Duodenal mucosa (tissue), 2 donors: ENCODE data around the gene RFFL.
"Not testable (repeated sequence)": the region's sequence is repeated elsewhere in the genome, so short reads cannot be mapped to it uniquely, and the experiment has no call there.

Source experiments
- H3K27ac ChIP-seq: one replicate; pipeline ENCODE4 v1.7.0; 2013; ENCODE audit warnings: low read depth, low read length
- H3K27me3 ChIP-seq, 2 donors: one replicate each; pipeline ENCODE4 v1.7.0; 2013; ENCODE audit warnings: low read length in 2 of 2, control low read depth in 1 of 2; ENCODE audit not compliant: insufficient read depth in 2 of 2, control insufficient read depth in 1 of 2
- H3K36me3 ChIP-seq, 2 donors: one replicate each; pipeline ENCODE4 v1.7.0; 2013; ENCODE audit warnings: low read length in 2 of 2, control low read depth in 1 of 2; ENCODE audit not compliant: insufficient read depth in 2 of 2, control insufficient read depth in 1 of 2
- H3K4me1 ChIP-seq, 2 donors: one replicate each; pipeline ENCODE4 v1.7.0; 2013; ENCODE audit warnings: low read length in 2 of 2, control low read depth in 1 of 2; ENCODE audit not compliant: insufficient read depth in 2 of 2, control insufficient read depth in 1 of 2
- H3K4me3 ChIP-seq, 2 donors: one replicate each; pipeline ENCODE4 v1.7.0; 2013; ENCODE audit warnings: low read length in 2 of 2, low read depth in 1 of 2
- H3K9ac ChIP-seq, 2 donors: one replicate each; pipeline ENCODE4 v1.7.0; 2013; ENCODE audit warnings: low read length in 2 of 2, low read depth in 1 of 2
- H3K9me3 ChIP-seq, 2 donors: one replicate each; pipeline ENCODE4 v1.7.0; 2013; ENCODE audit warnings: low read length in 2 of 2, control low read depth in 1 of 2; ENCODE audit not compliant: control insufficient read depth in 1 of 2

Gene RFFL, protein sequence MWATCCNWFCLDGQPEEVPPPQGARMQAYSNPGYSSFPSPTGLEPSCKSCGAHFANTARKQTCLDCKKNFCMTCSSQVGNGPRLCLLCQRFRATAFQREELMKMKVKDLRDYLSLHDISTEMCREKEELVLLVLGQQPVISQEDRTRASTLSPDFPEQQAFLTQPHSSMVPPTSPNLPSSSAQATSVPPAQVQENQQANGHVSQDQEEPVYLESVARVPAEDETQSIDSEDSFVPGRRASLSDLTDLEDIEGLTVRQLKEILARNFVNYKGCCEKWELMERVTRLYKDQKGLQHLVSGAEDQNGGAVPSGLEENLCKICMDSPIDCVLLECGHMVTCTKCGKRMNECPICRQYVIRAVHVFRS

DNA sequence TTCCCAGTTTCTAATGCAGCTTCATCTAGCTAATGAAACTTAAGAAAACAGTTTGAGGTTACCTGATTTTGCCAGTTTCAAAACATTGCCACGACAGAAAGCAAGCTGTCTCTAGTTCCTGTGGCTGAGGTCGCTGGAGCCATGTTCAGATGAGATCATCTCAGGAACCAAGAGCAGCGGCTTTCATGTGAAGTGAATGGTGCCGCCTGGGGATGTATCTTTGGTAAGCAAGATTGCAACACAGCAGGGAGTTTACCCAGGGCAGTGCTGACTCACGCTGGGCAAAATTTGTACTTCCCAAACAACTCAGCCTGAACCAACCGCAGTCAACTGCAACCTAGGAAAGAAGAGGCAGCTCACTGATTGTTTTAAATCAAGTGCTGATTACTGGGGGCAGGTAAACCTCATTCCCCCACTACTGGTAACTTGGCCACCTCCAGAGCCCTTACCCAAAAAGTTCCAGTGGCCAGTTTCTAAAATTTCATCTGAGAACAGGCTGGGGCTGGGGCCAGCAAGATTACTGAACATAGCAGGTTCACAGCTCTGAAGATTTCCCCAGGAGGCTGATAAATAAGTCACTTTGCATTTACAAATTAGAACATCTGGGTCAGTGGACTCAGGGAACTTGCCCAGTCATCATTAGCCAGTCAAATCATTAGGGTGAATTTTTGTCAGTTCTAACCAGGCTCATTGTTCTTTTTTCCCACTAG is at the start of gene RFFL:
Gene RFFL (minus strand): TSS at position 194 of the 710 bp plus-strand sequence. CDS start 37,154 bp downstream, outside the sequence.
- peak within 1 kb of the TSS; percentile 1 to 34 for H3K9ac ChIP-seq
- H3K27ac ChIP-seq, result peak within 1 kb of the TSS; percentile 54
- no peaks in the 10 kb centered on the region for H3K27me3 ChIP-seq
- peaks cover 6 to 8% of the 10 kb centered on the region in 2 donors for H3K36me3 ChIP-seq
- H3K9me3 ChIP-seq, result no peaks in the 10 kb centered on the region
- H3K4me3 ChIP-seq, result peak within 1 kb of the TSS in 1 of 2 donors; percentile 7
- H3K4me1 ChIP-seq, result peaks cover 18 to 41% of the 10 kb centered on the region in 2 donors

DNA sequence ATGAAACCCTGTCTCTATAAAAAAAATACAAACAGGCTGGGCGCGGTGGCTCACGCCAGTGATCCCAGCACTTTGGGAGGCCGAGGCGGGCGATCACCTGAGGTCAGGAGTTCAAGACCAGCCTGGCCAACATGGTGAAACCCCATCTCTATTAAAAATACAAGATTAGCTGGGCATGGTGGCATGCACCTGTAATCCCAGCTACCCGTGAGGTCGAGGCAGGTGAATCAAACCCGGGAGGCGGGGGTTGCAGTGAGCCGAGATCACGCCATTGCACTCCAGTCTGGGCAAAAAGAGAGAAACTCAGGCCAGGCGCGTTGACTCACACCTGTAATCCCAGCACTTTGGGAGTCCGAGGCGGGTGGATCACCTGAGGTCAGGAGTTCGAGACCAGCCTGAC is 47.3 kb upstream of the RFFL start:
- not testable (repeated sequence) for H3K9ac ChIP-seq, H3K4me1 ChIP-seq, H3K4me3 ChIP-seq, H3K9me3 ChIP-seq, H3K27me3 ChIP-seq, H3K27ac ChIP-seq
- peaks cover 8 to 16% of the 10 kb centered on the region in 2 donors for H3K36me3 ChIP-seq

DNA sequence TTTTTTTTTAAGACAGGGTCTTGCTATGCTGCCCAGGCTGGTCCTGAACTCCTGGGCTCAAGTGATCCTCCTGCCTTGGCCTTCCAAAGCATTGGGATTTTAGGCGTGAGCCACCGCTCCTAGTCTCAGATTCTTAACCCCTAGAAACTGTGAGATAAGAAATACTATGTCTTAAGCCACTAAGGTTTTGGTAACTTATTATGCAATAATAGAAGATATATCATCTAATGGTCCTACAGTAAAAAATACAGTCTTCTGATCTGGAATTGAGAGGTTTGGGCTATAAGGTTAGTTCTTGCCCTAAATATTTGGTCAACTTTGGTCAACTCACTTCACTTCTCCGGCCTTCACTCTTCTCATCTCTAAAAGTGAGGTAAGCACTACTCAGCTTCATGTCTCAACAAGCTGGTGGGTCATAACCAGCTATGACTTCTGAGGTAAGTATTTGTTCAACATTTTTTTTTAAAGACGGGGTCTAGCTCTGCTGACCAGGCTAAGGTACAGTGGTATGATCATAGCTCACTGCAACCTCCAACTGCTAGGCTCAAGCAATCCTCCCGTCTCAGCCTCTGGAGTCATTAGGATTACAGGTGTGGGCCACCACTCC is 41.4 kb upstream of the RFFL start:
- H3K4me1 ChIP-seq, result no peaks in the 10 kb centered on the region
- H3K9me3 ChIP-seq, result no peaks in the 10 kb centered on the region
- no peak overlapping the region for H3K27ac ChIP-seq
- H3K36me3 ChIP-seq, result peaks cover 16 to 40% of the 10 kb centered on the region in 2 donors
- H3K27me3 ChIP-seq, result no peaks in the 10 kb centered on the region
- no peak overlapping the region for H3K4me3 ChIP-seq
- no peak overlapping the region for H3K9ac ChIP-seq

DNA sequence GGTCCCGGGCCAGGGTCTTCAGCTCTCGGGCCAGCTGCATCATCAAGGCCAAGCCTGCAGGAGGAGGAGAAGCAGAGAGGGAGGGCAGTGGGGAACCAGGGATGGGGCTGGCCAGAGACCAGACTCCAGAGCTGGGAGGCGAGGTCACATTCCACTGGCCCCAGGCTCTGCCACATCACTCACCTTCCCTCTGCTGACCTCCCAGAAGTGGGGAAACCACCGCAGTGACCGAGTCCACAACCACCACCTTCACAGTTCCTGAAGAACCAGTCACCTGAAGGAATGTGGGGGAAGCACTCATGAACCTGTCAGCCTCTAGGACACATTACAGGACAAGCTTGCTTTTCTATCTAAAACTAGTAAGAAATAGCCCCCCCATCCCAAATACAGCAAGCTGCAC is 39.8 kb upstream of the RFFL start:
- H3K27ac ChIP-seq, result no peak overlapping the region
- H3K36me3 ChIP-seq, result peaks cover 16 to 53% of the 10 kb centered on the region in 2 donors
- H3K9ac ChIP-seq, result no peak overlapping the region
- H3K4me3 ChIP-seq, result no peak overlapping the region
- no peaks in the 10 kb centered on the region for H3K4me1 ChIP-seq
- no peaks in the 10 kb centered on the region for H3K9me3 ChIP-seq
- no peaks in the 10 kb centered on the region for H3K27me3 ChIP-seq

DNA sequence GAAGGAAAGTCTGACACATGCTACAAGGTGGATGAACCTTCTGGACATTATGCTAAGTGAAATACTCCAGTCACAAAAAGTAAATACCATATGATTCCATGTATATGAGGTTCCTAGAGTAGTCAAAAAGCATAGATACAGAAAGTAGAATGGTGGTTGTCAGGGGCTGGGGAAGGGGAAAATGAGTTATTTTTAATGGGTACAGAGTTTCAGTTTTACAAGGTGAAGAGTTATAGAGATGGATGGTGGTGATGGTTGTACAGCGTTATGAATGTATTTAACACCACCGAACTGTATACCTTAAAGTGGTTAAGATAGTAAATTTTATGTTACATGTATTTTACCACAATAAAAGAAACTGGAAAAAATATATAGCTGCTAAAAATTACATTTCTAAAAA is 38.2 kb upstream of the RFFL start:
- peaks cover 16 to 52% of the 10 kb centered on the region in 2 donors for H3K36me3 ChIP-seq

DNA sequence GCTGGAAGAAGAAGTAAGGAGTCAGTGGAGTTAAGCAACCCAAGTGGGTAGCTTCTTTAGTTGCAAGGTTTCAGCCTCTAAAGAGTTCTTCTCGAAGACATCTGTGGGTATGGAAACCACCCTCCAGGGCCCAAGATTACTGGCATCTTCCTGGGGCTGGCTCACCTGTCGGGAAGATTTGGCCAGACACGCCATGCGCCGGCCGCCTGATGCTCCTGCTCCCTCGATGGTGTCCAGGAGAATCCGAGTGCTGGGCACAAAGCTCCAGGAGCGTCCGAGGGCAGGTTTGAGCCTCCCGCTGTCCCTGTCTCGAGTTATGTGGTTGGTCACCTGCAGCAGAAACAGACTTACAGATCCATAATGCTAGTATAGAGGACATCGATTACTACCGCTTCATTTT is 37.5 kb upstream of the RFFL start:
- Histone ChIP-seq H3K4me1 (no peaks in the 10 kb centered on the region), H3K27ac (no peak overlapping the region), H3K4me3 (no peak overlapping the region), H3K36me3 (peaks cover 11 to 45% of the 10 kb centered on the region in 2 donors), H3K9me3 (no peaks in the 10 kb centered on the region), H3K9ac (no peak overlapping the region), H3K27me3 (no peaks in the 10 kb centered on the region)

More for the DNA sequence above, 38.2 kb upstream of the RFFL start:
- no peaks in the 10 kb centered on the region for H3K27me3 ChIP-seq
- no peak overlapping the region for H3K4me3 ChIP-seq
- H3K9me3 ChIP-seq, result no peaks in the 10 kb centered on the region
- H3K27ac ChIP-seq, result no peak overlapping the region
- H3K4me1 ChIP-seq, result no peaks in the 10 kb centered on the region
- no peak overlapping the region for H3K9ac ChIP-seq

DNA sequence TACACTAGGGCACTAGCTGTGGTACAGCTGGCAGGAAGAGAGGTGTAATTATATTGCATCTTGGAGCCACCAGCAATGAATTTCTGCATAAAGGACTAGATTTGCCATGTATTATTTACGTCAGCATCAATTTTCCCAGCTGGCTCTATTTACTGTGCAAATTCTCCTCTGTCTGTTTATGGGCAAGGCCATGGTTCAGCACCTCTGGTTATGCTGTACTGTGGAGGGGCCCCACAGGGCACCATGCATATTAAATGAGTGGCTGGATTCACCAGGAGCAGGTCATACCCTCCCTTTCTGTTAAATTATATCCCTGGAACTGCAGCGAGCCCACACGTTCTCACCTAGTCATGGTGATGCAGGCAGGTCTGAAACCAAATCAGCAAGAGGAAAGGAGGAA is 36.4 kb upstream of the RFFL start:
- Histone ChIP-seq H3K4me3 (no peak overlapping the region), H3K27ac (no peak overlapping the region), H3K4me1 (no peaks in the 10 kb centered on the region), H3K9ac (no peak overlapping the region), H3K9me3 (no peaks in the 10 kb centered on the region), H3K36me3 (peaks cover 5 to 40% of the 10 kb centered on the region in 2 donors), H3K27me3 (no peaks in the 10 kb centered on the region)

DNA sequence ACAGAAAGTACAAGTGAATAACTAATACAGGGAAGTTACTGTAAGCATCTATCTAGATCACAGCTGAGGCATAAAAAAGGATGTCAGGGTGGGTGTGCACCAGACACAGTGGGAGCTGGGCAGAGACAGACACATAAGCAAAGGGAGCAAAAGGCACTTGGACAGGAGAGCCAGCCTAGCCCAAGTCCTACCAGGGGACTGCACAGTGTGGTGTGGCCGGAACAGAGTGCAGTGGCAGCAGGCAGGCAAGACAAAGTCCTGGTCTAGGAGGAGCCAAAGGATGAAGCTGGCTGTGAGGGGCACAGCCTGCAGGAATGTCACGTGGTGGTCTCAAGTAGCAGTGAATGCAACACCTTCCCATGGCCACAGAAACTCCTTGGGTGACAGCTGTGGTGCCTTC is 34.3 kb upstream of the RFFL start:
- Histone ChIP-seq H3K4me1 (no peaks in the 10 kb centered on the region), H3K27ac (no peak overlapping the region), H3K4me3 (no peak overlapping the region), H3K9ac (no peak overlapping the region), H3K9me3 (no peaks in the 10 kb centered on the region), H3K27me3 (no peaks in the 10 kb centered on the region), H3K36me3 (peaks cover 5 to 37% of the 10 kb centered on the region in 2 donors)

DNA sequence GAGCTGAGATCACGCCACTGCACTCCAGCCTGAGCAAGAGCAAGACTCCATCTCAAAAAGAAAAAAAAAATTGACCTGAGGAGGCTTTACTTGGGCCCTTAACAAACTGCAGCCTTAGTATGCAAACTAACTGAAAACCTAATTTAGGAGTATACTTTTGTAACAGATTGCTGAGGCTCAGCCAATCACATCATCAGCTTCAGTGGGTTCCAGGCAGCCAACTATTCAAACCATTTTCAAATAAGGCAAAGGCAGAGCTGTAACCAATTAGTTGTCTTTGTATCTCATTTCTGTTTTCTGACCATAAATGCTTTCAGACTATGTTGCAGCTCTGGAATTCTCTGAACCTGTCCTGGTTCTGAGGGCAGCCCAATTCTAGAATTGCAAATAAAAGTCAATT is 32.2 kb upstream of the RFFL start:
- H3K36me3 ChIP-seq, result peaks cover under 1 to 27% of the 10 kb centered on the region in 2 donors
- no peaks in the 10 kb centered on the region for H3K27me3 ChIP-seq
- no peak overlapping the region for H3K9ac ChIP-seq
- no peaks in the 10 kb centered on the region for H3K4me1 ChIP-seq
- no peaks in the 10 kb centered on the region for H3K9me3 ChIP-seq
- no peak overlapping the region for H3K27ac ChIP-seq
- no peak overlapping the region for H3K4me3 ChIP-seq

DNA sequence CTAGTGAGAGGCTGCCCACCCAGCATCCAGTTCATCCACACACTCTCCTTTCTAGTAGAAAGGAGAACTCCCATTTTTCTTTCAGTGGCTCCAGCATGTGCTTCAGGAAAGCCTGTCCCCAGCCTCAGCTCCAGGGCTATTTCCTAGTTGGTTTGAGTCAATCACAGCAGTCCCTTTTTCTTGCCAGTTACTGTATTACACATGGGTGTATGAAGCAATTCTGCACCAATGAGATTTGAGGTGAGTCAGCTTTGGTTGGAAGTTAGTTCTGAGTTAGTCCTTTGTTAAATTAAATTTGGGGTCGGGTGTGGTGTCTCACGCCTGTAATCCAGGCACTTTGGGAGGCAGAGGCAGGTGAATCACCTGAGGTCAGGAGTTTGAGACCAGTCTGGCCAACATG is 31.4 kb upstream of the RFFL start:
- H3K9me3 ChIP-seq, result no peaks in the 10 kb centered on the region
- no peak overlapping the region for H3K4me3 ChIP-seq
- H3K9ac ChIP-seq, result no peak overlapping the region
- no peaks in the 10 kb centered on the region for H3K27me3 ChIP-seq
- H3K4me1 ChIP-seq, result peaks cover 0 to 1% of the 10 kb centered on the region in 2 donors
- no peak overlapping the region for H3K27ac ChIP-seq
- H3K36me3 ChIP-seq, result peaks cover 0 to 18% of the 10 kb centered on the region in 2 donors
